HG03460 (cell line): ENCODE measurements around the gene BUD23.
"Not testable (repeated sequence)": the region's sequence is repeated elsewhere in the genome, so short reads cannot be mapped to it uniquely, and the experiment has no call there.

ENCODE experiments used
- ATAC-seq: cut with Tn5 transposase; IDR thresholded peaks from one replicate; pipeline ENCODE4 v1.9.1; 2021; ENCODE audit not compliant: unreplicated experiment

BUD23 gene

GRCh38 chr7:73668103-73668885, 15.1 kb upstream of the BUD23 start:
- ATAC-seq, result peak; percentile 18

GRCh38 chr7:73668886-73669230, 14.5 kb upstream of the BUD23 start:
- ATAC-seq, result no peak

GRCh38 chr7:73669288-73669701, 14.1 kb upstream of the BUD23 start:
- no peak for ATAC-seq

- ATAC-seq, result no peak
These were observed 13.5 kb upstream of the BUD23 start for GRCh38 chr7:73669858-73670385.

- no peak for ATAC-seq
These were observed 12.1 kb upstream of the BUD23 start for GRCh38 chr7:73671322-73671661.

GRCh38 chr7:73671857-73672445, 11.4 kb upstream of the BUD23 start:
- no peak for ATAC-seq

- ATAC-seq, result no peak
These were observed 8.8 kb upstream of the BUD23 start for GRCh38 chr7:73674468-73675124.

- ATAC-seq, result not testable (repeated sequence)
These were observed 7.3 kb upstream of the BUD23 start for GRCh38 chr7:73676062-73676461.

GRCh38 chr7:73678862-73679261, 4.5 kb upstream of the BUD23 start:
- no peak for ATAC-seq

GRCh38 chr7:73679709-73680108, 3.7 kb upstream of the BUD23 start:
- ATAC-seq, result no peak

GRCh38 chr7:73680501-73680900, 2.9 kb upstream of the BUD23 start:
- ATAC-seq, result no peak

GRCh38 chr7:73681031-73681430, 2.4 kb upstream of the BUD23 start:
- no peak for ATAC-seq

- peak; percentile 3 for ATAC-seq
These were observed 697 bp upstream of the BUD23 start for GRCh38 chr7:73682745-73683055.

GRCh38 chr7:73683788-73684693, 644 bp downstream of the BUD23 start:
- peak; percentile 13 for ATAC-seq

GRCh38 chr7:73685311-73685710, 1.9 kb downstream of the BUD23 start:
- ATAC-seq, result no peak

- no peak for ATAC-seq
These were observed 4.9 kb downstream of the BUD23 start for GRCh38 chr7:73688288-73688687.

GRCh38 chr7:73690646-73691045, 7.2 kb downstream of the BUD23 start:
- ATAC-seq, result no peak

- no peak for ATAC-seq
These were observed 13.0 kb downstream of the BUD23 start for GRCh38 chr7:73696372-73696771.

- no peak for ATAC-seq
These were observed 15.0 kb downstream of the BUD23 start for GRCh38 chr7:73698410-73698809.

GRCh38 chr7:73699370-73700068, 16.1 kb downstream of the BUD23 start:
- no peak for ATAC-seq

- no peak for ATAC-seq
These were observed 16.6 kb downstream of the BUD23 start for GRCh38 chr7:73700069-73700423.
